HG03521 (cell line): ENCODE results near the gene ADCK1.
"Not testable (repeated sequence)": the region's sequence is repeated elsewhere in the genome, so short reads cannot be mapped to it uniquely, and the experiment has no call there.

Source experiments
- ATAC-seq: cut with Tn5 transposase; IDR thresholded peaks from one replicate; pipeline ENCODE4 v1.9.1; 2021; ENCODE audit warnings: mild to moderate bottlenecking, moderate library complexity; ENCODE audit not compliant: unreplicated experiment

ADCK1 gene

DNA sequence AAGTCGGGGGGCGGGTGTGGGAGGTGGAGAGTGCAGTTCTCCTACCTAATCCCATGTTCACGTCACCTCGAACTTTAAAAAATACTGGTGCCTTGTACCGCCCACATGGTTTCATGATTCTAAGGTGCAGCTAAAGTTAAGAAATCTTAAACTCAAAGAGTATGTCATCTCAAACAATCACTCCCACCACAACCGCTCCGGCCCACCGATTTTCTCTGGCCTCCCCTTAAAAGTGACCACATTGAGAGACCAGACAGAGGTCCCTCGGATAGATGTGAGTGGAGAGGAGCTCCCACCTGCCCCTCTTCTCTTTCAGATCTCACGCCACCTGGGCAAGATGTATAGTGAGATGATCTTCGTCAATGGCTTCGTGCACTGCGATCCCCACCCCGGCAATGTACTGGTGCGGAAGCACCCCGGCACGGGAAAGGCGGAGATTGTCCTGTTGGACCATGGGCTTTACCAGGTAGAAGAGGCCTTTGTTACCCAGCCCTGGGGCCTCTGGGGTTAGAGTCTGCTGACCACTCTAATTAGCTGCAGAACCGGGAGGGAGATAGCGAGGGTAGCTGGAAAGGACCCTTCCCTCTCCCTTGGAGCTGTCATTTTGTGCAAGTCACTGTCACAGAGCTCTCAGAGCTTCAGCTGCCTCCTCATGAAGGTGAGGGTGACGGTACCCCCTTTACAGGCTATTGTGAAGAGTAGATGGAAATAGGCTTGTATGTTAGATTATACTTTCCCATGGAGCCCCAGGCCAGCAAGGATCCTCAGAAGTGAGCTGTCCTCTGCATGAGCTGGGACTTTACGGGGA is 124.4 kb downstream of the ADCK1 start:
- ATAC-seq: no peak

DNA sequence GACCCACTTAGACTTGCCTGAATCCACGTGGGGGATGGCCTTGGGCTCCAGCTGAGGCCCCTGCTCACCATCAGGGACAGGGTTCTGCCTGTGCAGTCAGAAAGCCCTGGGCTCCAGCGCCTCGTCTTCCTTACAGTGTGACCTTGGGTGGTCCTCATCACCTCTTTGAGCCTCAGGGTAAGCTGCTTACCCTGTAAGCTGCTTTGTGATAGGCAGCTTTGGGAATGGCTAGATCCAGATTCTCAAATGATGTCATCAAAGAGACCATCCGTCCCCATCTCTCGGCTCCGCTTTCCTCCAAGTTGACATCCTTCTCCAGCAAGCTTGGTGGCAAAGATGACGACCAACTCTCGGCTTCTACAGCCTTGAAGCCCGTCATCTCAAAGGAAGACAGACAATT is 127.0 kb downstream of the ADCK1 start:
- no peak for ATAC-seq

DNA sequence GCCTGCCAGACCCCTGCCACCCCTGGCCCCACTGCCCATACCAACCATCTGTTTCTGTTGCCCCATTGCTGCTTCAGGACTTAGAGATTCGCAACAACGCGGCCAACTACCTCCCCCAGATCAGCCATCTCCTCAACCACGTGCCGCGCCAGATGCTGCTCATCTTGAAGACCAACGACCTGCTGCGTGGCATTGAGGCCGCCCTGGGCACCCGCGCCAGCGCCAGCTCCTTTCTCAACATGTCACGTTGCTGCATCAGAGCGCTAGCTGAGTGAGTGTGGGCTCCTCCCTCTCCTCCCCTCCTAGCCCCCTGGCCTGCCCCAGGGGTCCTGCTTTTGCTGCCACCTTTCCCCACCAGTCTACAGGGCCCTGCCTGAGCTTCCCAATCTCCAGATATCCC is 131.5 kb downstream of the ADCK1 start:
- no peak for ATAC-seq

DNA sequence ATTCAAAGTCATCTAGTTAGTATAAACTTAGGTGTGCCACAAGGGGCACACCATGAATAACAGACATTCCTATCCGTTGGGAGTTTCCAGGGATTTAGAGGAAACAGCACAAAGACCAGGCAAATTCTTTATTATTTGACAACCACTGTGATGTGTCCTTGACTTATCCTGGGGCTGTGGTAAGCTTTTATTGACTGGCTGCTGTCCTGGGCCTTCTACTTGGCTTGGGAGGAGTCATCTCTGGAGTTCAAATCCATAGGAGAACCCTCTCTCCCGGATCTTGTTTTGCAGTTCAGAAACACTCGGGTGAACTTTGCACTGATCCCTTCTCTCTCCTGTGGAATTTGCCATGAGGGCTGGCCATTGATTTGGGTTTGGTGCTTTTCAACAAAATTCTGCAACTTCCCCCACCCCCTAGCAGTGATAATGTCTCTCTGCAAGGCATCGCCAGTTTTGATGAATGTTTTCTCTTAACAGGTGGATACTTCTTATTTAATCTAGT is 136.3 kb downstream of the ADCK1 start:
- ATAC-seq: no peak

DNA sequence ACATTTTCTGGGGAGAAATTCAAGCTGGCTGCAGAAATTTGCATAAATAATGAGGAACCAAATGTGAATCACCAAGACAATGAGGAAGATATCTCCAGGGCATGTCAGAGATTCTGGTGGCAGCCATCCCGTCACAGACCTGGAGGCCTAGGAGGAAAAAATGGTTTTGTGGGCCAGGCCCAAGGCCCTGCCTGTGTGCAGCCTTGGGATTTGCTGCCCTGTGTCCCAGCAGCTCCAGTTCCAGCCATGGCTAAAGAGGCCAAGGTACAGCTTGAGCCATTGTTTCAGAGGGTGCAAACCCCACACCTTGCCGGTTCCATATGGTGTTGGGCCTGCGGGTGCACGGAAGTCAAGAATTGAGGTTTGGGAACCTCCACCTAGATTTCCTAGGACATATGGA is 147.5 kb downstream of the ADCK1 start:
- ATAC-seq: no peak

DNA sequence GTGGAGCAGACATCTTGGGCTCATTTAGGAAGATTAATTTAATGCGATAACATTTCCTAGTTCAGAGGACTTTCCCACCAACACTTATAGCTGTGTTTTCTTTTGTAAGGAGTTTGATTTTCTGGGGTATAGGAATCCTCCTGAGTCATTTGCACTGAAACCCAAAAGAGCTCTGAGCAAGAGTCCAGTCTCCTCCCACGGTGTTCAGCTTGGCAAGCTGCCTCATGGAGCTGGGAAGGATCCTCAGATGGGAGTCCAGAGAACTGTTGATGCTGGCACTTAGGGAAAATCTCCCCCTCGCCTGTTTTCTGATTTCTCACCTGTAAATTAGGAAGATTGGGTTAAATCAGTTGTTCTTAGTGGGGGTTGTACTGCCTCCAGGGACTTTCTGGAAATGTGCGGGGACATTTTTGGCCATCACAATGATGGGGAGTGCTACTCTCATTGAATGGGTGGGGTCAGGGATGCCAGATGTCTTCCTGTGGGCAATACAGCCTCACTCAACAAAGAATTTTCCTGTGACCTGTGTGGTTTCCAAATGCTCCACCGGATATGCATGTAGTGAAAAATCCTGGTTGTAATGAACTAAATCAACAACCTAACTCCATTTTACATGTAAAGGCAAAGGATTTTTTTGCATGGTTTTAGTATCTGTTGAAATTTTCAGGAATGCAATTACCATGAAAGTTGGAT is 150.6 kb downstream of the ADCK1 start:
- no peak for ATAC-seq

DNA sequence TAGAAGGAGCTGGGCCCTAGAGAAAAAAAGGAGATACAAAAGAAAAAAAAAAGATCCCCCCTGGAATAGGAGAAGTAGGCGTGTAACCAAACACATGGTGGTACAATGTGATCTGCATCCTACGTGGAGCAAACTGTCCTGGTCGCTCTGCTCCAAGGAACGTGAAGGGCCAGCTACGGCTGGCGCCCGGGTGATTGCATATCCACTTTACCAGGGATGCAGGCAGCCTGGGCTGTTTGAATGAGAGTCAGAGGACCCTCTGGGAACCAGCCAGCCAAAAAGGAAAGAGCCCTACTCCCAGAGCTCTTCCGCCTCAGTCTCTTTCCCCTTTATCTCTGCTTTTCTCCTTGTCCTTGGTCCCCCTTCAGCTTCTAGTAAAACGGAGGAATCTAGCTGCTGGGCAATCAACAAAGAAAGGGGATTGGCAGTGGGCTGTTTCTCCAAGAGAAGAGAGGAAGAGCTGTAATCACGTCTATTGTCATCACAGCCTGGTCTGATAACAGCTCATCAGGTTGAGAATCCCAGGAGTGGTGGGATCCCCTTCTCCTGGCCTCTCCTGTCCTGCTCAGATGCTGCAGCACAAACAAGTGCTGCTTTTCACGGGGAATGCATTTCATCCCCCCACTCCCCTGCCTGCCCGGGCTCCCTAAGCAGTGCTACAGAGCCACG is 156.0 kb downstream of the ADCK1 start:
- no peak for ATAC-seq

DNA sequence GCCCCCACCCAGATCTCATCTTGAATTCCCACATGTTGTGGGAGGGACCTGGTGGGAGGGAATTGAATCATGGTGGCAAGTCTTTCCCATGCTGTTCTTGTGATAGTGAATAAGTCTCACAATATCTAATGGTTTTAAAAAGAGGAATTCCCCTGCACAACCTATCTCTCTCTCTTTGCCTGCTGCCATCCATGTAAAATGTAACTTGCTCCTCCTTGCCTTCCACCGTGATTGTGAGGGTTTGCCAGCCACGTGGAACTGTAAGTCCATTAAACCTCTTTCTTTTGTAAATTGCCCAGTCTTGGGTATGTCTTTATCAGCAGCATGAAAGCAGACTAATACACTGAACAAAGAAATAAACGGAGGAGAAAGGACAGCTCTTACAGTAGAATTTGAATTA is 159.8 kb downstream of the ADCK1 start:
- not testable (repeated sequence) for ATAC-seq

DNA sequence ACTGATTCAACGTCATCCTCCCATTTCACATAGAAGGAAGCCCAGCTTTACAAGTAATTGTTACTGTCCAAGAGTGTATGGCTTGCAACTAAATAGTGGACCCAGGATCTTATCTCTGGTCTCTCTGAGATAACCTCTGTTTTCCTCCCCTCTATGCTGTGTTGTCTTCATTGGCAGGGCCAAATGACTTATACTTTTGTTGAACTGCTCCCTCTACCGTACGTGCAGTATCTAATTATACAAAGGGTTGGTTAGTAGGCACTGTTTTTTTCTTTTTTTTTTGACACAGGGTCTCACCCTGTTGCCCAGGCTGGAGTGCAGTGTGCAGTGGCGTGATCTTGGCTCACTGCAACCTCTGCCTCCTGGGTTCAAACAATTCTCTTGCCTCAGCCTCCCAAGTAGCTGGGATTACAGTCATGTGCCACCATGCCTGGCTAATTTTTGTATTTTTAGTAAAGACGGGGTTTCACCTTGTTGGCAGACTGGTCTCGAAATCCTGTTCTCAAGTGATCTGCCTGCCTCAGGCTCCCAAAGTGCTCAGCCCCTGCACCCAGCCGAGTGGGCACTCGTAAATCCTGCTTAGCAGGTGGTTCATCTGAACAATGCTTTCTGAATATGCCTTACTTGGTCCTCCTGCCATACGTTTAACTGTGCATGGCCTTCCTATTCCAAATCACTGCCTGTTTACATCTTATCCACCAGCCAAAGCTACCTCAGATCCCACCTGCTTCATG is 162.1 kb downstream of the ADCK1 start:
- no peak for ATAC-seq

DNA sequence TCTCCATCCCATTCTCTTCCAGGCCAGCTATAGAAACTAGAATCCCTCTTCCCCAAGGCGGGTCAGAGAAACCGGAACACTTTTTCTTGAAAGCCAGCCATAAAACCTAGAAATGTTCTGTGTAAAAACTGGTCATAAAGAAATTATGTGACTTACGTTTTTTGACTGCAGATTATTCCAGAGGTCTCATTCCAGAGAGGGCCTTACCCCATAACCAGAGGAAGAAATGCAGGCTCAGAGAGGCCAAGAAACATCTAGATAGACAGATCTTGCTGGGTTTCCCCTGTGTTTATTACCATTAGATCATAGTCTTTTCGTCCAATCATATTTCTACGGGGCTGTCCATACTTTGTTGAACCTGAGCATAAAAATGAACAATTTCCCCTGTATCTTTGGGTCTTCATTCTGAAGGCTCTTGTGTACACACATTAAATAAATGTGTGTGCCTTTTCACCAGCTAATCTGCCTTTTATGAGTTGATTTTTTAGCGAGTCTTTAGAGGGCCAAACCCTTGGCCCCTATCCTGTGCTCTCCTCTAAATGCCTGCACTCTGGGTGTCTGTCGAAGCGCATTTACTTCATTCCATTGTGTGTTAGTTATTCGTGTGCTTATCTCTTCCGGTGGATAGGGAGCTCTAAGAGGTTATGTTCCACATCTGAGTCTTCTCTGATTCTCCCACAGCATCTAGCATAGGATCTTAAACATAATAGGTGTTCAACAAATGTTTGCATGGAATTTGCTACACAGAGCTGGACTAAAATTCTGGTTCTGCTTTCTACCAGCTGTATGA is 163.0 kb downstream of the ADCK1 start:
- no peak for ATAC-seq

DNA sequence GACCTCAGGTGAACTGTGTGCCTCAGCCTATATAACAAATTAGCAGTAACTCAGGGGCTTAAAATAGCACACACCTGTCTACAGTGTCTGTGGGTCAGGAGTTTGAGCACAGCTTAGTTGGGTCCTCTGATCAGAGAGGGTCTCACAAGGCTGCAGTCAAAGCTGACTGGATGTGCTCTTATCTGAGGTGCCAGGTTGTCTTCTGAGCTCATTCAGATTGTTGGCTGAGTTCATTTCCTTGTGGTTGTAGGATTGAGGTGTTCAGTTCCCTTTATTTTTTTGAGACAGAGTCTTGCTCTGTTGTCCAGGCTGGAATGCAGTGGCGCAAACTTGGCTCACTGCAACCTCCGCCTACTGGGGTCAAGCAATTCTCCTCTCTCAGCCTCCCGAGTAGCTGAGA is 164.7 kb downstream of the ADCK1 start:
- ATAC-seq: no peak

DNA sequence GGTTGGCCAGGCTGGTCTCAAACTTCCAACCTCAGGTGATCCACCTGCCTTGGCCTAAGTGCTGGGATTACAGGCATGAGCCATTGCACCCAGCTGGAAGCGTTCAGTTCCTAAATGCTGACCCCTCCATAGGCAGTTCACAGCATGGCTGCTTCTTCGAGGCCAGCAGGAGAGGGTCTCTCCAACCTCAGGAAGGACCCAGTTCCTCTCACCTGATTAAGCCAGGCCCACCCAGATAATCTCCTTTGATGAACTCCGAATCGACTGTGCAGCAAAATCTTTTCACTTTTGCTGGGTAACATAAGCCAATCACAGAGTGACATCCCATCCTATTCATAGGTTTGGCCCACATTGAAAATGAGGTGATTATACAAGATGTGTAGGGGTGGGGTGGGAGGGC is 165.1 kb downstream of the ADCK1 start:
- no peak for ATAC-seq

DNA sequence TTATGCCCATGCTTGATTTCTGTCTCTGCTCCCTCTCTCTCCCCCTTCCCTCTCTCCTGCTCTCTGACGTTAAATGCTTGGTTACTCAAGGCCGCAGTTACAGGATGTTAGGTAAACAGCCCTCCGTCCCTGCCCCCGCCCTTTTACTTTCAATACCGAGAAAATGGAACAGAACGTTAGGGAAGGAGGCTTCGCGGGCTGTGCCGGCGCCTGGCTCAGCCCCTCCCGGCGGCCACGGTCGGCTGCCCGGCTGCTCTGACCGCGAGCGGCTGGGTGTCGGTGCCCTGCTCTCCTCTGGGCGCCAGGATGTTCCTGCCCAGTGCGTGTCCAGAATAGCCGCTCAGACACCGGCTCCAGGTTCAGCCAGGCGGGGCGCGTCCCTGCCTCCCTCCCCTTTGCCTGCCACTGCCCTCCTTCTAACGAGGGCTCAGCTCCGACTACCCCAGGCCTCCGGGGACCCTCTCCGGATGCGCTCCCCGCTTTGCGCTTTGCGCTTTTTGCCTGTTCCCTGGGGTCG is 166.1 kb downstream of the ADCK1 start:
- ATAC-seq: peak; percentile 72

DNA sequence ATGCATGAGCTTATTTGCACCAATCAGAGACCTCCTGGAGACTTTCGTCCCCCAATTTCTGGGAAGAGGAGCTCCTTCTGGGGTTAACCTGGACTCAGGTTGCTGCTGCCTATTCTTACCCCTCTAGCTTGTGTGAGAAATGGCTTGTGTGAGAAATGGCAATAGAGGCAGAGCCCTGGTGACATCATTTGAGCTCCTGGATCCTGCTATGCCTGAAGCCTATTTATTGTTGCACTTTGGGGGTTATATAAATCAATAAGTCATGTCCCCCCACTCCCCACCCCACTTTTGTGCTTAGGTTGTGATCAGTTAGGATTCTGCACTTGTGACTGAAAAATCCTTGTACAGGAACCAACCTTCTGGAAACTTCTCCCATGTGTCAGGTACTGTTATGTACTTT is 167.2 kb downstream of the ADCK1 start:
- ATAC-seq: no peak

DNA sequence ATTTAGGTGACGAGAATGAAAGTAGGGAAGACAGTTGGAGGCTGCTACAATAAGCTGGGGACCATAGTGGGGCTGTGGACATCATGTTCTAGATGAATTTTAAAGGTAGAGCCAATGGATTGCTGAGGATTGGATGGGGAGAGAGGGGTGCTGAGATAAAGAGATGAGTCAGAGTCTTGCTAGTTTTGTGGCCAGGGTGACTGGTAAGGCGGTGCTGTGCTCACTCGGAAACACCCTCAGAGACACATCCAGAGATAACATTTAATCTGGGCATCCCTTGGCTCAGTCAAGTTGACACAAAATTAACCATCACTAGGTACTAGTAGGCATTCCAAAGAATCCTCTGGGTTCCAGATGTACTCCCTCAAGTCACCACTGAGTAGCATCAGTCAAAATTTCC is 170.7 kb downstream of the ADCK1 start:
- no peak for ATAC-seq

DNA sequence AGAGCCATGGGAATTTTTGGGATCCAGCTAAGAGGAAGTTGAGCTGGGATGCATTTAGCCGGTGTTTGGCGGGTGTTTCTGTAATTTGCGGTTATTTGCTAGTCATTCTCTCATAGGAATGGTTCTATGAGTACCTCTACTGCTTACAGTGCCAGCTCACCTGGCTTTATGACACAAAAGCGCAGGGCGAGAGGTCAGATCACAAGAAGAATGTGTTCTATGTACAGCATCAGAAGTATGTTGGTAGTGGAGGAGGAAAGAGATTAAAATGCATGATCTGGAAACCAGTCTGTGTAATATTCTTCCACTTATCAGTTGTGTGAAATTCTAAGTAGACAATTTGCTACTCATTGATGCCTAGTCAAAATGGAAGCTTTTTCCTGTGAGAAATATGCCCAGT is 173.3 kb downstream of the ADCK1 start:
- ATAC-seq: no peak

DNA sequence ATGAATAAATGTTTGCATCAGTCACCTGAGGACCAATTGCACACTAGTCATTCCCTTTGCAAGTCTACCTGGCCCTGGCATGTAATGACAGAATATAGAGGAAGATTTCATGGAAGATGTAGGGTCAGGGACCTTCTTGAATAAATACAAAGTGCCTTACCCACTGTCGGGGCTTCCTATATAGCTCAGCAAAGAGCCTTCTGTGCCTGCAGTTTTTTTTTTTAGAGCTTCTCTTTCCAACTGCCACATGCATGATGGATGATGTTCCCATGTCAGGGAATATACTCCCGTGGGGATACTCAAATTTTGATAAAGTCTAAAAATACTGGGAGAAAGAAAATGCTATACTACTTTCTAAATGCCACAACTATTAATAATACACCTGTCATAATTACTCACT is 176.7 kb downstream of the ADCK1 start:
- no peak for ATAC-seq

DNA sequence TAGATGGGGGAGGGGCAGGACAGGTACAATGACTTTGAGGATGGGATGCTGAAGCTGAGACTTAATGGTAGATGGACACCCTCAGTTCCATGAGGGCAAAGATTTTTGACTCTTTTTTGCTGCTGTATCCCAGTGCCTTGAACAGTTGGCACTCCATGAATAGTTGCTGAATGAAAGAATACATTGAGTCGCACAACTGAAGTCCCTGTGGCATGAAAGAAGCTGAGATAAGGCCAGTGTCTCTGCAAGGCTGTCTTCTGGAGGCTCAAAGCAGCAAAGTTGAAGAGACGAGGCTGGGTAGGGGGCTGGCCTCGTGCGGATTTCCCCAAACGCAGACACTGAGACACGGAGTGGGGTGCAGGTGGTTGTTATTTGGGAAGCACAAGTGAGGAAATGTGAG is 179.3 kb downstream of the ADCK1 start:
- no peak for ATAC-seq

DNA sequence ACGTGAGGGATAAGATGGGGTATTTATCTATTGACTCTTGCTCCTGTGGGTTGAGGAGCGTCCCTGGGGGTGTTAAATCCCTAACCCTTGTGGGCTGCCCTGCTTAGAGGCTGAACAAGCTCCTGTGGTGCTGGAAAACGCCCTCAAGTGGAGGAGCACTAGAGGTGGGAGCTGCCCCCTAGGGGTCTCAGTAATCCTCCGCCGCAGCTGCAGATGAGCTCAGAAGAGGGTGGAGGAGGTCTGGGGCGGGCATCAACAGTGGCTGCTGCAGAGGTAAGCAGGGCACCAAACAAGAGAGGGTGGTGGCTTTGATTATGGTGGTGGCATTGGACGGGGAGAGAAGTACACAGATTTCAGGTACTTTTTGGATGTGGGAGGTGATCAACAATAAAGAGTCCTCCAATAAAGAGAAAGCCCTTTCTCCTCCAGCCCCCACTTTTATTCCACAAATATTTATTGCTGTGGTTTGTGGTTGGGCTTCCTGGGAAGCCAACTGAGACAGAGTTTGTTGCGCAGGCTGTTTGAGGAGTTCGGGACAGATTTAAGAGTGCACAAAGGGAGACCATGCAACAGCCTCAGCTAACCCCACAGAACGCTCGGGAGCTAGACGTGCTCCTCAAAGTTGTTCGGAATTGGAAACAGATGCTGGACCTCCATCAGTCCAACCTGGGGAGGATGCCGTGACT is 179.9 kb downstream of the ADCK1 start:
- no peak for ATAC-seq
